ENCODE data around the gene ZGPAT. TPM values are rescaled to one million over a fixed set of nuclear protein-coding genes. Genes with fewer than 3 reads are reported as not detected.

ZGPAT gene
- total and polyA plus RNA-seq, 2 of the 8 experiments (the other 6 are each of a cell fraction or from before 2014, with no cell fraction given) = 14.5 to 21.4 TPM

GRCh38 chr20:63696628-63697356, 11.0 kb upstream of the ZGPAT start, which contains the start of gene TNFRSF6B (continued):
- TF ChIP-seq RAD21 (IDR thresholded peaks at IDR 0.05 in 1 of 2, conservative IDR thresholded peaks at IDR 0.05 in 1 of 2; ENCODE audit: low read depth in 2 of 2, low read length in 2 of 2) (no peak), JUN (IDR thresholded peaks at IDR 0.05; ENCODE audit: low read depth, low read length) (no peak), KDM1A (IDR thresholded peaks at IDR 0.05; ENCODE audit: borderline replicate concordance, low read length) (0 out of 2 replicates have a peak, but pooled peaks have one; percentile 1), POLR2A (IDR thresholded peaks at IDR 0.05; ENCODE audit: control extremely low read depth in 1 of 2, low read depth in 2 of 2, low read length in 2 of 2) (peak in 1 of 2 experiments; percentile 57; a peak in 2 of 3 replicates), TAF1 (IDR thresholded peaks at IDR 0.05; ENCODE audit: low read depth, low read length) (no peak), TCF12 (IDR thresholded peaks at IDR 0.05; ENCODE audit: low read depth, low read length) (no peak), NRF1 (IDR thresholded peaks at IDR 0.05; ENCODE audit: low read depth, low read length) (no peak), PHF8 (conservative IDR thresholded peaks at IDR 0.05; ENCODE audit: low read depth, low read length) (0 out of 2 replicates have a peak, but pooled peaks have one; percentile 8), ZNF274 (IDR thresholded peaks at IDR 0.05; ENCODE audit: borderline replicate concordance, extremely low read depth, low read length) (no peak), RFX5 (IDR thresholded peaks at IDR 0.05; ENCODE audit: borderline replicate concordance, low read depth, low read length) (no peak), TBP (IDR thresholded peaks at IDR 0.05; ENCODE audit: low read depth, low read length) (0 out of 2 replicates have a peak, but pooled peaks have one; percentile 13), SP2 (IDR thresholded peaks at IDR 0.05; ENCODE audit: low read length) (no peak)

Measured in H1 (cell line).